Transverse colon (tissue), 4 donors: ENCODE data around the gene YWHAG. TPM values are rescaled to one million over a fixed set of nuclear protein-coding genes. Genes with fewer than 3 reads are reported as not detected.
"Not testable (repeated sequence)": the region's sequence is repeated elsewhere in the genome, so short reads cannot be mapped to it uniquely, and the experiment has no call there.

ENCODE experiments used
- DNase-seq: peaks from one replicate; pipeline ENCODE4 v3.0.0-alpha.2; 2019
- H3K27ac ChIP-seq, 4 donors: fragments of 200-600 bp; sonication (generic); 2 replicates each; pipeline ENCODE4 v1.5.1; 2016 to 2018; ENCODE audit warnings: inconsistent platforms in 4 of 4
- H3K27me3 ChIP-seq: fragments of 200-600 bp; sonication (generic); 2 replicates; pipeline ENCODE4 v1.5.1; 2017; ENCODE audit warnings: inconsistent platforms
- H3K36me3 ChIP-seq, 4 donors: fragments of 200-600 bp; sonication (generic); 2 replicates each; pipeline ENCODE4 v1.5.1; 2017 to 2019; ENCODE audit warnings: inconsistent platforms in 4 of 4
- H3K4me1 ChIP-seq, 4 donors: fragments of 200-600 bp; sonication (generic); 2 replicates each; pipeline ENCODE4 v1.5.1; 2017 to 2020; ENCODE audit warnings: inconsistent platforms in 4 of 4
- H3K4me3 ChIP-seq, 4 donors: fragments of 200-600 bp; sonication (generic); 1 replicate in 1 of 4; 2 replicates in 3 of 4; pipeline versions ENCODE4 v1.5.1 to v1.6.1; 2017 to 2019; ENCODE audit warnings: inconsistent platforms in 4 of 4
- H3K9me3 ChIP-seq, 2 donors: fragments of 200-600 bp; sonication (generic); 2 replicates each; pipeline ENCODE4 v1.5.1; 2017 to 2019; ENCODE audit warnings: inconsistent platforms in 2 of 2
- EP300 ChIP-seq: sonication (generic); formaldehyde crosslinking; IDR thresholded peaks from one replicate; pipeline ENCODE4 v1.6.1; 2017; ENCODE audit warnings: antibody characterized with exemption, low read depth
- POLR2A ChIP-seq: fragments of 450-650 bp; IDR thresholded peaks from one replicate; pipeline ENCODE4 v1.6.1; 2016; ENCODE audit warnings: antibody characterized with exemption, mild to moderate bottlenecking, moderate library complexity
- POLR2AphosphoS5 ChIP-seq, 3 donors: sonication (generic); formaldehyde crosslinking; IDR thresholded peaks; one replicate each; pipeline ENCODE4 v1.6.1; 2016; ENCODE audit warnings: antibody characterized with exemption in 3 of 3
- WGBS, 2 donors: methylation state at CpG; one replicate each; pipeline ENCODE4 v1.1.5; 2018; ENCODE audit warnings: low coverage in 1 of 2; 5-methylcytosine and 5-hydroxymethylcytosine counted together
- in situ Hi-C, 4 donors: fragments of 200-750 bp; cut with MboI; loops; one replicate each; pipeline versions ENCODE4 v1.15.0 to v1.15.1; 2017; ENCODE audit warnings: low sequenced_read_pairs in 3 of 4, low pct_ligation_motif_present in 1 of 4, low pct_unique_long_range_greater_than_20kb in 1 of 4
- intact Hi-C: fragments of 100-400 bp; cut with DNase I; formaldehyde crosslinking; loops from one replicate; pipeline ENCODE4 v1.15.1; 2023; ENCODE audit warnings: low total_unique reads
- total RNA-seq, 4 donors: library from RNA; depleted of rRNA; stranded (reverse); fragments of >200 nt; gene quantifications; one replicate each; pipeline ENCODE4 v1.1.0, GENCODE V29; 2016
- TF ChIP-seq, protein P1 (sequence below), 5 experiments: fragments of 200-600 bp in 3 of 5; fragments of 450-650 bp in 2 of 5; sonication (generic) in 3 of 5; IDR thresholded peaks; 1 replicate in 2 of 5; 2 replicates in 3 of 5; pipeline ENCODE4 v1.5.1; 2016 to 2017; ENCODE audit warnings: antibody characterized with exemption in 5 of 5, inconsistent platforms in 3 of 5, mild to moderate bottlenecking in 2 of 5, moderate library complexity in 1 of 5

YWHAG gene
- total RNA-seq, 4 donors from 2014 or later, result 35.9 to 71.6 (median 48.2) TPM

DNA sequence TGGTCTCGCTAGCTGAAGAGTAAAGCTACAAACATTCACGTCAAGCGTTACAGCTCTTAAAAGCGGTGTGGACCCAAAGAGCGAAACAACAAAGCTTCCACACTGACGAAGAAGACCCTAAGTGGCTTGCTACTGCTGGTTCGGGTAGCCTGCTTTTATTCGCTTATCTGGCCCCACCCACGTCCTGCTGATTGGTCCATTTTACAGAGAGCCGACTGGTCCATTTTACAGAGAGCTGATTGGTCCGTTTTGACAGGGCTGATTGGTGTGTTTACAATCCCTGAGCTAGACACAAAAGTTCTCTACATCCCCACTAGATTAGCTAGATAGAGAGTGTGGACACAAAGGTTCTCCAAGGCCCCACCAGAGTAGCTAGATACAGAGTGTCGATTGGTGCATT is 49.9 kb downstream of the YWHAG start:
- in situ Hi-C loops, H3K4me3 ChIP-seq: not testable (repeated sequence)

DNA sequence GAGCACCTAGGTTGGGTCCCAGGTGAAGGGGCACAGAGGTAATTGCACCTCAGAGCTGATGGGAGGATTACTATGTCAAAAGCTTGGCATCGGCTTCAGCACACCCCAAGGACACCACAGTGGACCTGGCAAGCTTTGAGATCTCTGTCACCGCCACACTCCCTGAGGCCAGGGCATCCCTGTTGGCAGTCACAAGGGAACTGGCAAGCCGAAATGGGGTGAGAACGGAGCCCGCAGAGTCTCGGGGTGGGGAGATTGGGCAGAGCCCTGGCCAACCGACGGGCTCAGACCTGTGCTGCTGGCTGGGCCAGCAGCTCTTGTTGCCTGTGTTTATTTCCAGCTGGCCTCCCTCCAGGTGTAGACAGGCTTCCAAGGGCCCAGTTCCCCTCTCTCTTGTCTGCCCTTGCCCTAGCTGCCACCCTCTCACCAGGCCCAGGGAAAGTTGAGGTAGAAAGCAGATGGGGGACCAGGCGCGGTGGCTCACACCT is 53.9 kb downstream of the YWHAG start:
- Histone ChIP-seq H3K27ac (peak overlapping the region; percentile 94 to 99 (median 97)), H3K4me1 (peaks cover 3 to 40% (median 30%) of the 10 kb centered on the region in 4 donors), H3K27me3 (no peaks in the 10 kb centered on the region), H3K4me3 (peak overlapping the region in 2 of 4 donors; percentile 69 to 82), H3K9me3 (no peaks in the 10 kb centered on the region), H3K36me3 (no peaks in the 10 kb centered on the region)
- DNase-seq, result peak; percentile 47
- in situ Hi-C loops, result no loop called here
- TF ChIP-seq POLR2A (no peak), EP300 (no peak), POLR2AphosphoS5 (IDR thresholded peaks at IDR 0.05) (peak; percentile 44 to 76 (median 74))
- TF ChIP-seq, protein P1, sequence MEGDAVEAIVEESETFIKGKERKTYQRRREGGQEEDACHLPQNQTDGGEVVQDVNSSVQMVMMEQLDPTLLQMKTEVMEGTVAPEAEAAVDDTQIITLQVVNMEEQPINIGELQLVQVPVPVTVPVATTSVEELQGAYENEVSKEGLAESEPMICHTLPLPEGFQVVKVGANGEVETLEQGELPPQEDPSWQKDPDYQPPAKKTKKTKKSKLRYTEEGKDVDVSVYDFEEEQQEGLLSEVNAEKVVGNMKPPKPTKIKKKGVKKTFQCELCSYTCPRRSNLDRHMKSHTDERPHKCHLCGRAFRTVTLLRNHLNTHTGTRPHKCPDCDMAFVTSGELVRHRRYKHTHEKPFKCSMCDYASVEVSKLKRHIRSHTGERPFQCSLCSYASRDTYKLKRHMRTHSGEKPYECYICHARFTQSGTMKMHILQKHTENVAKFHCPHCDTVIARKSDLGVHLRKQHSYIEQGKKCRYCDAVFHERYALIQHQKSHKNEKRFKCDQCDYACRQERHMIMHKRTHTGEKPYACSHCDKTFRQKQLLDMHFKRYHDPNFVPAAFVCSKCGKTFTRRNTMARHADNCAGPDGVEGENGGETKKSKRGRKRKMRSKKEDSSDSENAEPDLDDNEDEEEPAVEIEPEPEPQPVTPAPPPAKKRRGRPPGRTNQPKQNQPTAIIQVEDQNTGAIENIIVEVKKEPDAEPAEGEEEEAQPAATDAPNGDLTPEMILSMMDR (IDR thresholded peaks at IDR 0.05), result no peak
- 20 to 57% methylated on average over 1 to 10 of the region's 10 CpGs for whole genome bisulfite sequencing, 2 donors
- intact Hi-C loops, result no loop called here

More for the DNA sequence above, 49.9 kb downstream of the YWHAG start:
- H3K36me3 ChIP-seq, H3K9me3 ChIP-seq, DNase-seq, H3K27me3 ChIP-seq, H3K27ac ChIP-seq, intact Hi-C loops: not testable (repeated sequence)
- WGBS, 2 donors, result 77 to 92% methylated on average over 3 to 12 of the region's 12 CpGs
- peaks cover 4 to 44% (median 28%) of the 10 kb centered on the region in 4 donors for H3K4me1 ChIP-seq

DNA sequence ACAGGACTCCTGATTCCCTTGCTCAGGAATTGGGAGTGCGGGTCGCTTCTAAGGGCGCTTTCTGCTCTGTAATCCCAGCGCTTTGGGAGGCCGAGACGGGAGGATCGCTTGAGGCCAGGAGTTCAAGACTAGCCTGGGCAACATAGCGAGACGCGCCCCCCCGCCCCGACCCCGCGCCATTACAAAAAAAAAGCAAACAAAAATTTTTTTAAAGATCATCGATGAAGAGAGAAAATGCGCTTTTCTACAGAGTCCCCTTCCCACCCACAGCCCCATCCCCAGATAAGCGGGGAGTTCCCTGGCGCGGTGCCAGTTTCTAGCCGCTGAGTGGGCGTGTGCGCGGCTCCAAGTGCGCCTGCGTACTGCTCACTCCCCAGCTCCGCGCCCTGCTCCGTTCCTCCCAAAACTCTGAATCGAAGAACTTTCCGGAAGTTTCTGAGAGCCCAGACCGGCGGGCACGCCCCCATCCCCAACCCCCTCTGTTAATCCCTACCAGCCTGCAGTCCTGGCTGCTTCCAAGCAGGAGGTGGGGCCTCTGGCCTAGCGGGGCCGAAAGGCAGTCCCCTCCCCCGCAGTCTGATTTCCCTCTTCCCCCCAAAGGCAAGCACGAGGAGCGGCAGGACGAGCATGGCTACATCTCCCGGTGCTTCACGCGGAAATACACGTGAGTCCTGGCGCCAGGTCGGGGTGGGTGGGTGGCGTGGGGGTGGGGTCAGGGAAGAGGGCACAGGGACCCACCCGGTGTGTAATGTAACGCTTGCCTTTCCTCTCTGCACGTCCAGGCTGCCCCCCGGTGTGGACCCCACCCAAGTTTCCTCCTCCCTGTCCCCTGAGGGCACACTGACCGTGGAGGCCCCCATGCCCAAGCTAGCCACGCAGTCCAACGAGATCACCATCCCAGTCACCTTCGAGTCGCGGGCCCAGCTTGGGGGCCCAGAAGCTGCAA is 55.3 kb downstream of the YWHAG start:
- in situ Hi-C loops, result no loop called here
- WGBS, 2 donors, result 0 to 6% methylated on average over 2 to 51 of the region's 56 CpGs
- peak overlapping the region; percentile 94 to 99 (median 97) for H3K27ac ChIP-seq

DNA sequence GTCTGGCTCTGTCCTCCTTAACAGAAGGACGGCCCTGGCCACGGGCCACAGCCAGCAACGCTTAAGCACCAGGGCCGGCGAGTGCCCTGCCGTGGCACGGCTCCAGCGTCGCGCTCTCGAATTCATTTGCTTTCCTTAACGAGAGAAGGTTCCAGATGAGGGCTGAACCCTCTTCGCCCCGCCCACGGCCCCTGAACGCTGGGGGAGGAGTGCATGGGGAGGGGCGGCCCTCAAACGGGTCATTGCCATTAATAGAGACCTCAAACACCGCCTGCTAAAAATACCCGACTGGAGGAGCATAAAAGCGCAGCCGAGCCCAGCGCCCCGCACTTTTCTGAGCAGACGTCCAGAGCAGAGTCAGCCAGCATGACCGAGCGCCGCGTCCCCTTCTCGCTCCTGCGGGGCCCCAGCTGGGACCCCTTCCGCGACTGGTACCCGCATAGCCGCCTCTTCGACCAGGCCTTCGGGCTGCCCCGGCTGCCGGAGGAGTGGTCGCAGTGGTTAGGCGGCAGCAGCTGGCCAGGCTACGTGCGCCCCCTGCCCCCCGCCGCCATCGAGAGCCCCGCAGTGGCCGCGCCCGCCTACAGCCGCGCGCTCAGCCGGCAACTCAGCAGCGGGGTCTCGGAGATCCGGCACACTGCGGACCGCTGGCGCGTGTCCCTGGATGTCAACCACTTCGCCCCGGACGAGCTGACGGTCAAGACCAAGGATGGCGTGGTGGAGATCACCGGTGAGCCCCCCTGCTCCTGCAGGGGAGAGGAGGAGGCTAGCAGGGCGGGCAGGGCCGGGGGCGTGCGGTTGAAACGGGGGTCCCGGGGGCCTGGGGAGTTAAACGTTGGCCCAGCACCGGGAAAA is 56.2 kb downstream of the YWHAG start, which contains the start of gene HSPB1:
Gene HSPB1 (plus strand): TSS at position 327 of the 855 bp plus-strand sequence. CDS start 40 bp downstream, at position 367.
- Histone ChIP-seq H3K27ac (peak within 1 kb of the TSS; percentile 94 to 99 (median 97)), H3K27me3 (no peaks in the 10 kb centered on the region), H3K4me1 (peaks cover 3 to 43% (median 33%) of the 10 kb centered on the region in 4 donors), H3K36me3 (no peaks in the 10 kb centered on the region), H3K4me3 (peak within 1 kb of the TSS; percentile 69 to 88 (median 84)), H3K9me3 (no peaks in the 10 kb centered on the region)
- TF ChIP-seq EP300 (no peak), POLR2A (peak; percentile 92), POLR2AphosphoS5 (IDR thresholded peaks at IDR 0.05) (peak; percentile 97)
- TF ChIP-seq, protein P1 (IDR thresholded peaks at IDR 0.05), result peak in 1 of 5 experiments; percentile 16
- peak; percentile 94 for DNase-seq
- WGBS, 2 donors, result 0% methylated on average over 4 to 40 of the region's 75 CpGs
- in situ Hi-C loops (no loop called here), intact Hi-C loops (no loop called here)

More for the DNA sequence above, 55.3 kb downstream of the YWHAG start:
- peak overlapping the region; percentile 69 to 88 (median 84) for H3K4me3 ChIP-seq
- TF ChIP-seq POLR2A (no peak), EP300 (no peak), POLR2AphosphoS5 (IDR thresholded peaks at IDR 0.05) (peak; percentile 65 to 82 (median 71))
- TF ChIP-seq, protein P1 (IDR thresholded peaks at IDR 0.05), result no peak
- H3K4me1 ChIP-seq, result peaks cover 3 to 40% (median 30%) of the 10 kb centered on the region in 4 donors
- intact Hi-C loops, result no loop called here
- DNase-seq, result peak; percentile 88
- no peaks in the 10 kb centered on the region for H3K27me3 ChIP-seq
- H3K9me3 ChIP-seq, result no peaks in the 10 kb centered on the region
- H3K36me3 ChIP-seq, result no peaks in the 10 kb centered on the region
